Neural crest cell (in vitro differentiated cells): ENCODE results near the gene SLC22A14. TPM values are rescaled to one million over a fixed set of nuclear protein-coding genes. Genes with fewer than 3 reads are reported as not detected.

Experiments used
- DNase-seq: peaks from one replicate; pipeline ENCODE4 v3.0.0; 2021; ENCODE audit warnings: low read depth, mixed read lengths, low spot score
- H3K27ac Mint-ChIP-seq: one replicate; pipeline ENCODE4 v1.8.0; 2021; ENCODE audit warnings: mild to moderate bottlenecking, mixed read lengths; ENCODE audit not compliant: unreplicated experiment
- H3K27me3 Mint-ChIP-seq: 2 replicates; pipeline ENCODE4 v1.8.0; 2021; ENCODE audit warnings: low read depth, mild to moderate bottlenecking, mixed read lengths
- H3K36me3 Mint-ChIP-seq: 2 replicates; pipeline ENCODE4 v1.8.0; 2021; ENCODE audit warnings: low read depth, mild to moderate bottlenecking, mixed read lengths
- H3K4me1 Mint-ChIP-seq: 2 replicates; pipeline ENCODE4 v1.8.0; 2021; ENCODE audit warnings: mixed read lengths
- H3K4me3 Mint-ChIP-seq: one replicate; pipeline ENCODE4 v1.8.0; 2021; ENCODE audit warnings: mild to moderate bottlenecking, mixed read lengths
- H3K9me3 Mint-ChIP-seq: 2 replicates; pipeline ENCODE4 v1.8.0; 2021; ENCODE audit warnings: mixed read lengths
- total RNA-seq: library from RNA; stranded (reverse); gene quantifications from 2 replicates; pipeline ENCODE4 v1.2.1, GENCODE V29; 2021
- TF ChIP-seq, protein P1 (sequence below): fragments of 200-600 bp; sonication (generic); conservative IDR thresholded peaks from 2 replicates; pipeline ENCODE4 v1.5.0; 2021; ENCODE audit warnings: antibody characterized with exemption, mild to moderate bottlenecking

SLC22A14 gene
- total RNA-seq, 1 donor from 2014 or later = not detected

DNA sequence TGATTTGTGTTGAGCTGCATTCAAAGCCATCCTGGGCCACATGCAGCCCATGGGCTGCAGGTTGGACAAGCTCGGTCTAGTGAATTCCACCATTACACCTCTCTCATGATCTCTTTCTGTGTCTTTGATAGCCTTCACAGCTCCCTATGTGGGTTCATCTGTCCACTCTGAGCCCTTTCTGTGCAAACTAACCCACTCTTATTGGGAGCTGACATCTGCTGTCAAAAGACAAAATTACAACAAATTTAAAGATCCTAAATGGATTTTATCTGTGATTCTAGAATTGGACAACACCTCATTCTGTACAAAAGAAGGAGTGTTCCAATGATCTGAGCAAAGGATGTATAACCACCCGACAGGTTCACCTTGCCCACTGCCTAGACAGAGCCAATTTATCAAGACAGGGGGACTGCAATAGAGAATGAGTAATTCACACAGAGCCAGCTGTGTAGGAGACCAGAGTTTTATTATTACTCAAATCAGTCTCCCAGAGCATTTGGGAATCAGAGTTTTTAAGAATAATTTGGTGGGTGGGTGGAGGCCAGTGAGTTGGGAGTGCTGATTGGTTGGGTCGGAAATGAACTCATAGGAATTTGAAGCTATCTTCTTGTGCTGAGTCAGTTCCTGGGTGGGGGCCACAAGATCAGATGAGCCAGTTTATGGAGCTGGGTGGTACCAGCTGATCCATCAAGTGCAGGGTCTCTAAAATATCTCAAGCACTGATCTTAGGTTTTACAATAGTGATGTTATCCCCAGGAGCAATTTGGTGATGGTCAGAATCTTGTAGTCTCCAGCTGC, 61.9 kb downstream of the SLC22A14 start:
- peaks cover 6% of the 10 kb centered on the region for H3K27me3 Mint-ChIP-seq
- peak overlapping the region; percentile 18 for H3K4me3 Mint-ChIP-seq
- no peak for DNase-seq
- H3K9me3 Mint-ChIP-seq = peaks cover 6% of the 10 kb centered on the region
- no peaks in the 10 kb centered on the region for H3K4me1 Mint-ChIP-seq
- no peaks in the 10 kb centered on the region for H3K36me3 Mint-ChIP-seq
- TF ChIP-seq, protein P1, sequence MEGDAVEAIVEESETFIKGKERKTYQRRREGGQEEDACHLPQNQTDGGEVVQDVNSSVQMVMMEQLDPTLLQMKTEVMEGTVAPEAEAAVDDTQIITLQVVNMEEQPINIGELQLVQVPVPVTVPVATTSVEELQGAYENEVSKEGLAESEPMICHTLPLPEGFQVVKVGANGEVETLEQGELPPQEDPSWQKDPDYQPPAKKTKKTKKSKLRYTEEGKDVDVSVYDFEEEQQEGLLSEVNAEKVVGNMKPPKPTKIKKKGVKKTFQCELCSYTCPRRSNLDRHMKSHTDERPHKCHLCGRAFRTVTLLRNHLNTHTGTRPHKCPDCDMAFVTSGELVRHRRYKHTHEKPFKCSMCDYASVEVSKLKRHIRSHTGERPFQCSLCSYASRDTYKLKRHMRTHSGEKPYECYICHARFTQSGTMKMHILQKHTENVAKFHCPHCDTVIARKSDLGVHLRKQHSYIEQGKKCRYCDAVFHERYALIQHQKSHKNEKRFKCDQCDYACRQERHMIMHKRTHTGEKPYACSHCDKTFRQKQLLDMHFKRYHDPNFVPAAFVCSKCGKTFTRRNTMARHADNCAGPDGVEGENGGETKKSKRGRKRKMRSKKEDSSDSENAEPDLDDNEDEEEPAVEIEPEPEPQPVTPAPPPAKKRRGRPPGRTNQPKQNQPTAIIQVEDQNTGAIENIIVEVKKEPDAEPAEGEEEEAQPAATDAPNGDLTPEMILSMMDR = no peak
- no peak overlapping the region for H3K27ac Mint-ChIP-seq

DNA sequence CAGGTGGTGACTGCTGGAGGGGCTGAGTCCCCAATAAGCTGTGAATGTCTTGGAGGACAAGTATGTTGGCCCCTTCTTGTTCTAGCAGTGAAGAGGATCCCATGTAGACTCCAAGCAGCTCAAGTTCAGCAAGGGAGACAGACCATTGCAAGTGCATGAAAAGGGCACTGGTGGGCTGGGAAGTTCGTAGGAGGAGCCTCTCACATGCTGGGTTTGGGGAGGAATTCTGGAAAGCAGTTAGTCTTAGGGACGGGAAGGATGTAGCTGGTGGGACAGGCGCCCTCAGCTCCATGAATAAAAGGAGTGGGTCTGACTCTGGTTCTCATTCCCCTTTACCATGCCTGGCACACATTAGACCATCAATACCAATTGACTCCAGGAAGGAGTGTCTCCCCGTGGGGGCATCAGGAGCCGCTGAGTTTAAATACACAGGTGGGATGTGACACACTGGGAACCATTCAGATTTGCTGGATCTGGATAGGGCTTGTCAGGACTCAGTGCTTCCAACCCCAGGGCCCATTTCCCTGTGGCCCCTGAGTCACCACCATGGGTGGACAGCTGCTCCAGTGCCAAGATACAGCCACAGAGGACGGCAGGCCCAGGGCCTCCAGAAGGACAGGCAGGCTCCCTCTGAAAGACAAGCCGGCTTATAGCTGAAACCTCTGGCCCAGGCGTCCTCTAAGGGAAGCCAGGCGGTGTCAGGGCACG, 63.9 kb downstream of the SLC22A14 start:
- DNase-seq = no peak
- Mint-ChIP-seq H3K9me3 (peaks cover 6% of the 10 kb centered on the region), H3K4me1 (no peaks in the 10 kb centered on the region), H3K4me3 (peak overlapping the region; percentile 88), H3K36me3 (no peaks in the 10 kb centered on the region), H3K27ac (no peak overlapping the region), H3K27me3 (peaks cover 3% of the 10 kb centered on the region)
- TF ChIP-seq, protein P1 = no peak

DNA sequence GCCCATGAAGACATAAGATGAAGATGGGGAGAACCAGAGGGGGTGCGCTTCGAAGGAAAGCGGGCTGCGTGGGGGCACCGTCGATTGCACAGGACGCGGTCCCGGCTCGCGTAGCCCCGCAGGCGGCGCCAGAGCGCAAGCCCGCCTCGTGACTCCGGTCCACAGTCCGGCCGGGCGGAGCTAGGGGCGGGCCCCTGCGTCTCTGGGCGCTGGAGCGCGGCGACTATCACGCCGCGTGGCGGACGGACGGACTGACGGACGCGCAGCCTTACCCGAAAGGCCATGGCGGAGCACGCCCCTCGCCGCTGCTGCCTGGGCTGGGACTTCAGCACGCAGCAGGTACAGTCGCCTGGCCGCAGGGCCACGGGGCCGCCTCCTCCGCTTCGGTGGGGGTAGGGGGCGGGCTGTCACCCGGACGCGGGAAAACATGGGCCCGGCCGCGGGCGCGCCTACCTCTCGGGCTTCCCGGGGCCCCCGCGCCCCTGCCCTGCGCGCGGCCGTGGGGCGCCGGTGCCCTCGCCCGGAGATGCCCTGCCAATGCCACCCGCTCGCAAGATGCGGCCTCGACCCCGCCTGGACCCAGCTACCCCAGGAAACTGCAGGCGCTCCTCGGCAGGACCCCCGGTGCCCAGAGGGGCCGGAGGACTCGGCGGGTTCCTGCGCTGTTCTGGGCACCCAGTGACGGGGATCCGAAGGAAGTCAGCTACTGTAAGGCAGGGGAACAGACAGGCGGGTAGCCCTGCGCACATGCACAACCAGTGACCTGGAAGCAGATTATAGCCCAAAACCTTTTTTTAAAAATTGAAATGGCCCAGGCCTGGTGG, 64.7 kb downstream of the SLC22A14 start, which contains the start of gene XYLB:
TSS of gene XYLB (plus strand) at position 199 of the 824 bp plus-strand sequence. CDS start at position 283, 84 bp downstream.
- Mint-ChIP-seq H3K4me1 (no peaks in the 10 kb centered on the region), H3K27ac (no peak within 1 kb of the TSS), H3K36me3 (peaks cover 2% of the 10 kb centered on the region), H3K4me3 (peak within 1 kb of the TSS; percentile 88), H3K27me3 (peaks cover 3% of the 10 kb centered on the region), H3K9me3 (peaks cover 6% of the 10 kb centered on the region)
- peak; percentile 78 for DNase-seq
- TF ChIP-seq, protein P1 = peak; percentile 80

DNA sequence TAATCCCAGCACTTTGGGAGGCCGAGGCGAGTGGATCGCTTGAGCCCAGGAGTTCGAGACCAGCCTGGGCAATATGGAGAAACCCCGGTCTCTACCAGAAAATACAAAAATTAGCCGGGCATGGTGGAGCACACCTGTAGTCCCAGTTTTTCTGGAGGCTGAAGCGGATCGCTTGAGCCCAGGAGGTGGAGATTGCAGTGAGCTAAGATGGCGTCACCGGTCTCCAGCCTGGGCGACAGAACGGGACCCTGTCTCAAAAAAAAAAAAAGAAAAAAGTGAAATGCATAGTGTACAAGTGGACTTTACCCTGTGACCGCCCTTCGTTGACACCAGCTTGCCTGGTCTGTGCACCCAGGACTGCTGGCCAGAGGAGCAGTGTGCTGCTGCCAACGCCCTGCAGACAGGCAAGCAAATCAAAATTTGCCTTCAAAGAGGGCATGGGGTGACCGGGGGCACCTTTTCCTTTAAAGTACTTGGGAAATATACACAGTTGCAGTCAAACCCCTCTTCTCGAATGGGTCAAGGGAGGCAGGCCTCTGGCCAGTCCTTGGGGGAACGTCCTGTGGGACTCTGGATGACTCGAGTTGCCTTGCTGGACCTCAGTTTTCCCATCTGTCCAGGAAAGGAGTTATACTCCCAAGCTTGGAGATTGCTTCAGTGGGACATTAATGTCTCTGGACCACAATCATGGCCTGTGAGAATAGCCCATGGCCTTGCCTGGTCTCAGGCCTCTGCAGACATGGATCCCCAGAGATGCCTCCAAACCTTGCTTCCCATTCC, 65.5 kb downstream of the SLC22A14 start:
- TF ChIP-seq, protein P1 = no peak
- Mint-ChIP-seq H3K4me3 (no peak overlapping the region), H3K27me3 (peaks cover 3% of the 10 kb centered on the region), H3K9me3 (peaks cover 6% of the 10 kb centered on the region), H3K27ac (no peak overlapping the region), H3K4me1 (no peaks in the 10 kb centered on the region), H3K36me3 (peaks cover 3% of the 10 kb centered on the region)
- no peak for DNase-seq
